Prostate gland (tissue), 2 donors: Measurements from ENCODE around the gene CMTM8. TPM values are rescaled to one million over a fixed set of nuclear protein-coding genes. Genes with fewer than 3 reads are reported as not detected.

Experiments used
- DNase-seq: peaks from one replicate; pipeline ENCODE4 v3.0.0-alpha.2; 2019; ENCODE audit warnings: low spot score
- H3K27ac ChIP-seq, 2 donors: fragments of 200-600 bp; sonication (generic); 2 replicates each; pipeline ENCODE4 v1.5.1; 2017 to 2019
- H3K27me3 ChIP-seq: fragments of 200-600 bp; sonication (generic); replicated peaks from 2 replicates; pipeline ENCODE4 v1.5.1; 2019; ENCODE audit not compliant: insufficient read depth
- H3K36me3 ChIP-seq, 2 donors: fragments of 200-600 bp; sonication (generic); 1 replicate in 1 of 2; 2 replicates in 1 of 2; pipeline versions ENCODE4 v1.5.1 to v1.8.1; 2017 to 2019
- H3K4me1 ChIP-seq: fragments of 200-600 bp; sonication (generic); replicated peaks from 2 replicates; pipeline ENCODE4 v1.5.1; 2019
- H3K4me3 ChIP-seq, 2 donors: fragments of 200-600 bp; sonication (generic); 2 replicates each; pipeline ENCODE4 v1.5.1; 2017 to 2019
- H3K9me3 ChIP-seq: fragments of 200-600 bp; sonication (generic); 2 replicates; pipeline ENCODE4 v1.5.1; 2017
- POLR2A ChIP-seq: fragments of 450-650 bp; IDR thresholded peaks from one replicate; pipeline ENCODE4 v1.6.1; 2016; ENCODE audit warnings: antibody characterized with exemption, mild to moderate bottlenecking
- POLR2AphosphoS5 ChIP-seq: sonication (generic); formaldehyde crosslinking; IDR thresholded peaks from one replicate; pipeline ENCODE4 v1.6.1; 2017; ENCODE audit warnings: antibody characterized with exemption
- WGBS: methylation state at CpG from one replicate; pipeline ENCODE4 v1.1.5; 2018; 5-methylcytosine and 5-hydroxymethylcytosine counted together
- intact Hi-C: fragments of 100-400 bp; cut with DNase I; formaldehyde crosslinking; loops from one replicate; pipeline ENCODE4 v1.14.2; 2022
- total RNA-seq, 2 donors: library from RNA; depleted of rRNA; stranded (reverse); fragments of >200 nt; gene quantifications; one replicate each; pipeline ENCODE4 v1.1.0, GENCODE V29; 2016
- TF ChIP-seq, protein P1 (sequence below), 4 experiments: fragments of 200-600 bp in 2 of 4; fragments of 450-650 bp in 2 of 4; sonication (generic) in 2 of 4; IDR thresholded peaks; 1 replicate in 3 of 4; 2 replicates in 1 of 4; pipeline ENCODE4 v1.5.1; 2016 to 2019; ENCODE audit warnings: antibody characterized with exemption in 4 of 4, mild to moderate bottlenecking in 2 of 4, moderate library complexity in 2 of 4

The CMTM8 gene
- total RNA-seq, 2 donors from 2014 or later, result 28.8 to 30.3 TPM

DNA sequence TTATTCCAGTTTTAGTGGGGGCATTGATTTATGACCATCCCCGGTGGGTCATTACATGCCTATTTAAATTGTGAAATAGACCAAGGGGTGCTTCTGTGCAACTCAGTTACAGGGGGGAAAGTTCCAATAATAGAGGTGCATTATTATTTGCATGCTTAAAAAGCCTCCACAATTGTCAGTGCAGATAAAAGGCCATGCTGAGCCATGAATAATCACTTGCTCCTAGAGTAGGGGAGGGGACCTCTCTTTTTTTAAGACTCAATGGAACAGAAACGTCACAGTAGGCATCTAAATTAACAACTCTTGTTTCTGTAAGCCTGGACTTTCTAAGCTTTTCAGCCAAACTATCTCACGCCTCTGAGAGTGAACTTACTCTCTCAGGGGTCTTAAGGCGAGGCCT lies 86.7 kb downstream of the CMTM8 start:
- Histone ChIP-seq H3K4me3 (no peak overlapping the region), H3K36me3 (no peaks in the 10 kb centered on the region), H3K27ac (no peak overlapping the region), H3K9me3 (no peaks in the 10 kb centered on the region), H3K27me3 (no peaks in the 10 kb centered on the region), H3K4me1 (no peaks in the 10 kb centered on the region)
- no peak for DNase-seq
- no peak for TF ChIP-seq POLR2AphosphoS5
- TF ChIP-seq, protein P1, sequence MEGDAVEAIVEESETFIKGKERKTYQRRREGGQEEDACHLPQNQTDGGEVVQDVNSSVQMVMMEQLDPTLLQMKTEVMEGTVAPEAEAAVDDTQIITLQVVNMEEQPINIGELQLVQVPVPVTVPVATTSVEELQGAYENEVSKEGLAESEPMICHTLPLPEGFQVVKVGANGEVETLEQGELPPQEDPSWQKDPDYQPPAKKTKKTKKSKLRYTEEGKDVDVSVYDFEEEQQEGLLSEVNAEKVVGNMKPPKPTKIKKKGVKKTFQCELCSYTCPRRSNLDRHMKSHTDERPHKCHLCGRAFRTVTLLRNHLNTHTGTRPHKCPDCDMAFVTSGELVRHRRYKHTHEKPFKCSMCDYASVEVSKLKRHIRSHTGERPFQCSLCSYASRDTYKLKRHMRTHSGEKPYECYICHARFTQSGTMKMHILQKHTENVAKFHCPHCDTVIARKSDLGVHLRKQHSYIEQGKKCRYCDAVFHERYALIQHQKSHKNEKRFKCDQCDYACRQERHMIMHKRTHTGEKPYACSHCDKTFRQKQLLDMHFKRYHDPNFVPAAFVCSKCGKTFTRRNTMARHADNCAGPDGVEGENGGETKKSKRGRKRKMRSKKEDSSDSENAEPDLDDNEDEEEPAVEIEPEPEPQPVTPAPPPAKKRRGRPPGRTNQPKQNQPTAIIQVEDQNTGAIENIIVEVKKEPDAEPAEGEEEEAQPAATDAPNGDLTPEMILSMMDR (IDR thresholded peaks at IDR 0.05), result no peak
- TF ChIP-seq POLR2A, result no peak
- intact Hi-C loops, result no loop called here
- 77% methylated on average over 4 of the region's 4 CpGs for WGBS

DNA sequence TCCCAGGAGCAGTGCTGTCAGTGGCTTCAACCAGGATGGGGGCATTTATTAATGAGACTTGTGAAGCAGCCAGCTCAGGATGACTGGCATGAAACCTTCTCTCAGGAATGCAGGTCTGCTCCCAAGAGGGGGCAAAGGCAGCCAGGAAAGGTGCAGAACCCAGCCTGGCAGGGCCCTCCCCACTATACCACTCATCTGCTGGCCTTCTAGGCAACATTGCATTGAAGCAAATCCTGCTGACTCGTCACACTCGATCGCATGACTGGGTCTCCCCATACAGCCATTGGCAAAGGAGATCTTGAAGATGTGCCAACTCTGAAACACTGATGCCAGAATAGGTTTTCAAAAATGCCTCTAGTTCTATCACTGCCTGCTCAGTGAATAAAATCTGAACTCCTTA lies 87.4 kb downstream of the CMTM8 start:
- TF ChIP-seq POLR2A (no peak), POLR2AphosphoS5 (no peak)
- TF ChIP-seq, protein P1 (IDR thresholded peaks at IDR 0.05), result no peak
- intact Hi-C loops, result no loop called here
- Histone ChIP-seq H3K9me3 (no peaks in the 10 kb centered on the region), H3K36me3 (no peaks in the 10 kb centered on the region), H3K27me3 (no peaks in the 10 kb centered on the region), H3K4me3 (no peak overlapping the region), H3K4me1 (no peaks in the 10 kb centered on the region), H3K27ac (no peak overlapping the region)
- no peak for DNase-seq
- WGBS, result 54% methylated on average over 3 of the region's 3 CpGs

DNA sequence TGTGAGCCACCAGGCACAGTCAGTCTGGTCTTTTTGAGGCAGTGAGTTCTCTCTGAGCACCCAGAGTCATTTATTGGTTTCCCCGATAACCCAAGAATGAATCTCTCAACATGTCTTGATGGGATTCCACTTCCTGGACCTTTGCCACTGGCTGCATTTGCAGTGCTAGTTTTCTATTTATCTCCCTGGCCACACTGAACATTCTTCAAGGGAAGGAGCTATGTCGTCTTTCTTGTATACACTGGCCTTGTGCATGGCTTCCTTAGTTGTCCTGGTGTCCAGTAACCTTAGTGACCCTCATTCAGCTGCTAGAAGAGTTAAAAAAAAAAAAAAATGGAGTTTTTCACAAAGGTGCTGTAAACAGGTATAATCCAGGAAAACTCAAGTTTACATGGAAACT lies 88.3 kb downstream of the CMTM8 start:
- TF ChIP-seq POLR2AphosphoS5, result no peak
- TF ChIP-seq, protein P1 (IDR thresholded peaks at IDR 0.05), result no peak
- TF ChIP-seq POLR2A, result no peak
- H3K9me3 ChIP-seq, result no peaks in the 10 kb centered on the region
- H3K27ac ChIP-seq, result no peak overlapping the region
- WGBS, result 64% methylated on average over 2 of the region's 2 CpGs
- DNase-seq, result no peak
- intact Hi-C loops, result no loop called here
- no peak overlapping the region for H3K4me3 ChIP-seq
- no peaks in the 10 kb centered on the region for H3K27me3 ChIP-seq
- no peaks in the 10 kb centered on the region for H3K4me1 ChIP-seq
- no peaks in the 10 kb centered on the region for H3K36me3 ChIP-seq

DNA sequence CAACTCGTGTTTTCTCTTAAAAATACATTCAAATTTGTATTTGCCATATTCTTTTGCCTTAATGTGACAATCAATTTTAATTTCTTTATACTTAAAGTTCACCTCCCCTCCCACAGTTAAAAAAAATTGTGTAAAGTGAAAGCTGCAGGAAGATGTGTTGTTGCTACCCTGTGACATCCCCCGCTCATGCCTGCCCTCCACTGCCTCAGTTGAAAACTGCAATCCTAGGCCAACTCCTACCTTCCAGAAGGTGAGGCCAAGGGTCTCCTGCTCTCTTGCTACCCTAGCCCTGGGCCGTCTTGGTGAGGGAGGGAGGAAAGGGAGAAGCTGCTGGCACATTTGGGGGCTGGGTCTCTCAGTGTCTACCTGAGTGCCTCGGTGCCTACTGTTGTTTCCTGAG lies 96.2 kb downstream of the CMTM8 start:
- 77% methylated on average over 4 of the region's 4 CpGs for WGBS
- no peak for DNase-seq
- TF ChIP-seq POLR2A, result no peak
- TF ChIP-seq, protein P1 (IDR thresholded peaks at IDR 0.05), result no peak
- TF ChIP-seq POLR2AphosphoS5, result no peak
- Histone ChIP-seq H3K9me3 (no peaks in the 10 kb centered on the region), H3K4me1 (no peaks in the 10 kb centered on the region), H3K27ac (no peak overlapping the region), H3K27me3 (no peaks in the 10 kb centered on the region), H3K4me3 (no peak overlapping the region), H3K36me3 (no peaks in the 10 kb centered on the region)
- intact Hi-C loops, result no loop called here

DNA sequence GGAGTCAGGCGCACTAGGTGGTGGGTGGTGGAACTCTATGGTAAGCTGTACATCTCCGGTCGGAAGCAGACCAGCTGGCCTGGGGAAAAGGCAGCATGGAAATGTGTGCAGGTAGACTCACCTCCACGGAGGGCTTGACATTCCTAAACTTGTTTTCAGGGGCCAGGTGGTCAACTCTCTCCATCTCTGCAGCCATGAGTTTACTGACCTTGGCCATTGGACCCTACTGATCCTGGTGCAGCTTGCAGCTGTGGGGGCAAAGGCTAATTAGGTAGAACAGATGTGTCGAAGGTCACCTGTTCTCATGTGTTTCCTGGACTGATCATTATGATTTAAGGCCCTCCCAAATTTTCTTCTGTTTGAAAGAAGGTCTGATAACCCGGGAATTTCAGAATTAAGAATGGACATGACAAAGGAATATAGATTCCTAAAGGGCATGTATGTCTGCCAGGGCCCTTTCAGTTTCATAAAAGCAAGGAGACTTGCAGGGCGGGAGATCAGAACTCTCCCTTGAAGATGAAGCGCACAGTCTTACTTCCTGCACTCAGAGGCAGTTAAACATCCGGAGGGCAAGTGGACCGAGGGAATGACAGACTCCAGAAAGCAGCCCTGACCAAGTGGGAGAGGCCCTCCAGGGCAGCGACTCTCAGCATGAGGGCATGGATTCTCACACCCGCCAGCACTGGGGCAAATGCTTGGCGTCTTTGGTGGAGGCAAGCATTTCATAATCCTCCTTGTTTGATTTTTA lies 97.1 kb downstream of the CMTM8 start:
- TF ChIP-seq, protein P1 (IDR thresholded peaks at IDR 0.05), result no peak
- no peak for TF ChIP-seq POLR2A
- TF ChIP-seq POLR2AphosphoS5, result no peak
- no peaks in the 10 kb centered on the region for H3K9me3 ChIP-seq
- no peaks in the 10 kb centered on the region for H3K36me3 ChIP-seq
- H3K4me3 ChIP-seq, result no peak overlapping the region
- WGBS, result 91% methylated on average over 13 of the region's 13 CpGs
- H3K4me1 ChIP-seq, result no peaks in the 10 kb centered on the region
- H3K27ac ChIP-seq, result no peak overlapping the region
- no peak for DNase-seq
- intact Hi-C loops, result no loop called here
- H3K27me3 ChIP-seq, result no peaks in the 10 kb centered on the region
